Kidney epithelial cell (primary cell): Measurements from ENCODE around the gene SNAPC3. TPM values are rescaled to one million over a fixed set of nuclear protein-coding genes. Genes with fewer than 3 reads are reported as not detected.

Source experiments
- DNase-seq: peaks from one replicate; pipeline ENCODE4 v3.0.0-alpha.2; 2010; ENCODE audit warnings: low read depth
- H3K27me3 ChIP-seq: 2 replicates; pipeline ENCODE4 v1.6.0; 2011; ENCODE audit warnings: low read length; ENCODE audit not compliant: control insufficient read depth, insufficient read depth
- H3K36me3 ChIP-seq: 2 replicates; pipeline ENCODE4 v1.5.1; 2011; ENCODE audit warnings: low read length; ENCODE audit not compliant: control insufficient read depth, insufficient read depth
- H3K4me3 ChIP-seq: 2 replicates; pipeline ENCODE4 v1.5.1; 2011; ENCODE audit warnings: low read depth, mild to moderate bottlenecking, control low read depth, low read length
- CTCF ChIP-seq: IDR thresholded peaks from 2 replicates; pipeline ENCODE4 v1.5.1; 2011; ENCODE audit warnings: mild to moderate bottlenecking, moderate library complexity, low read length, control low read depth, inconsistent platforms; ENCODE audit not compliant: insufficient read depth, poor library complexity, severe bottlenecking
- total RNA-seq: library from RNA; depleted of rRNA; stranded (reverse); fragments of >200 nt; gene quantifications from 2 replicates; pipeline ENCODE4 v1.2.3, GENCODE V29; 2015

Gene SNAPC3
- total RNA-seq, 1 donor from 2014 or later: 23.2 TPM

GRCh38 chr9:15475923-15476536 is 53.4 kb downstream of the SNAPC3 start:
- TF ChIP-seq CTCF: no peak
- Histone ChIP-seq H3K4me3 (no peak overlapping the region), H3K36me3 (no peaks in the 10 kb centered on the region), H3K27me3 (no peaks in the 10 kb centered on the region)
- no peak for DNase-seq

- Histone ChIP-seq H3K4me3 (no peak overlapping the region), H3K36me3 (no peaks in the 10 kb centered on the region), H3K27me3 (no peaks in the 10 kb centered on the region)
- no peak for DNase-seq
- no peak for TF ChIP-seq CTCF
Observed at GRCh38 chr9:15480028-15480427, 57.4 kb downstream of the SNAPC3 start.

- no peak for DNase-seq
- H3K4me3 ChIP-seq: no peak overlapping the region
- TF ChIP-seq CTCF: no peak
- no peaks in the 10 kb centered on the region for H3K27me3 ChIP-seq
- H3K36me3 ChIP-seq: no peaks in the 10 kb centered on the region
Observed at GRCh38 chr9:15482146-15482545, 59.5 kb downstream of the SNAPC3 start.

- H3K27me3 ChIP-seq: no peaks in the 10 kb centered on the region
- no peak overlapping the region for H3K4me3 ChIP-seq
- no peaks in the 10 kb centered on the region for H3K36me3 ChIP-seq
- no peak for DNase-seq
- no peak for TF ChIP-seq CTCF
Observed at GRCh38 chr9:15484802-15485201, 62.1 kb downstream of the SNAPC3 start.

GRCh38 chr9:15485836-15486666 is 63.4 kb downstream of the SNAPC3 start:
- no peak for DNase-seq
- no peaks in the 10 kb centered on the region for H3K36me3 ChIP-seq
- no peaks in the 10 kb centered on the region for H3K27me3 ChIP-seq
- no peak overlapping the region for H3K4me3 ChIP-seq
- peak; percentile 47 for TF ChIP-seq CTCF
